GM18951 (cell line): ENCODE data around the gene RPAP3.

Experiments used
- POLR2A ChIP-seq: IDR thresholded peaks from 4 replicates; pipeline ENCODE4 v1.6.1; 2011; ENCODE audit warnings: mild to moderate bottlenecking; ENCODE audit not compliant: insufficient read length, insufficient read depth; ENCODE audit errors: extremely low read depth
- in situ Hi-C: fragments of 300-500 bp; cut with MboI; formaldehyde crosslinking; loops from one replicate; pipeline ENCODE4 v1.12.0; 2022; ENCODE audit warnings: low sequenced_read_pairs, mixed read lengths, inconsistent platforms; ENCODE audit not compliant: unreplicated experiment

Gene RPAP3

DNA sequence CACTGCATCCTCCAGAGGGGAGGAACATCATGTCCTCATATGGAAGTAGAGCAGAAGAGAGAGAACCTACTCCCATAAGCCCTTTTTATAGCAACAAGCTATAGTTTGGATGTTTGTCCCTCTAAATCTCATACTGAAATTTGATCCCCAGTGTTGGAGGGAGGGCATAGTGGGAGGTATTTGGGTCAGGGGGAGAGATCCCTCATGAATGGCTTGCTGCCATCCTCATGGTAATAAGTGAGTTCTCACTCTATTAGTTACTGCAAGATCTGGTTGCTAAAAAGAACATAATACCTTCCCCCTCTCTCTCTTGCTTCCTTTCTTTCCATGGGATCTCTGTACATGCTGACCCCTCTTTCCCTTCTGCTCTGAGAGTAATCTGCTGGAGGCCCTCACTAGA, 93.9 kb downstream of the RPAP3 start:
- in situ Hi-C loops, result no loop called here
- no peak for TF ChIP-seq POLR2A
